Right atrium auricular region (tissue), 2 donors: Measurements from ENCODE around the gene C1orf141. TPM values are rescaled to one million over a fixed set of nuclear protein-coding genes. Genes with fewer than 3 reads are reported as not detected.

Experiments
- DNase-seq: peaks from one replicate; pipeline ENCODE4 v3.0.0-alpha.2; 2019; ENCODE audit warnings: low spot score
- H3K27ac ChIP-seq, 2 donors: fragments of 200-600 bp; sonication (generic); 1 replicate in 1 of 2; 2 replicates in 1 of 2; pipeline ENCODE4 v1.5.1; 2016 to 2019
- H3K27me3 ChIP-seq, 2 donors: fragments of 200-600 bp; sonication (generic); one replicate each; pipeline versions ENCODE4 v1.5.1 to v1.6.0; 2017 to 2019
- H3K36me3 ChIP-seq: fragments of 200-600 bp; sonication (generic); one replicate; pipeline ENCODE4 v1.5.1; 2016
- H3K4me1 ChIP-seq, 2 donors: fragments of 200-600 bp; sonication (generic); one replicate each; pipeline versions ENCODE4 v1.5.1 to v1.6.0; 2017 to 2019
- H3K4me3 ChIP-seq, 2 donors: fragments of 200-600 bp; sonication (generic); 1 replicate in 1 of 2; 2 replicates in 1 of 2; pipeline ENCODE4 v1.5.1; 2017 to 2019; ENCODE audit warnings: mild to moderate bottlenecking in 1 of 2, moderate library complexity in 1 of 2
- H3K9me3 ChIP-seq, 2 donors: fragments of 200-600 bp; sonication (generic); one replicate each; pipeline ENCODE4 v1.5.1; 2019
- total RNA-seq, 2 donors: library from RNA; depleted of rRNA; stranded (reverse); fragments of >200 nt; gene quantifications; one replicate each; pipeline ENCODE4 v1.1.0, GENCODE V29; 2016
- TF ChIP-seq, protein P1 (sequence below), 2 donors: fragments of 200-600 bp; sonication (generic); IDR thresholded peaks; one replicate each; pipeline ENCODE4 v1.5.1; 2019; ENCODE audit warnings: antibody characterized with exemption in 2 of 2

The C1orf141 gene
- total RNA-seq, 2 donors from 2014 or later = not detected

DNA sequence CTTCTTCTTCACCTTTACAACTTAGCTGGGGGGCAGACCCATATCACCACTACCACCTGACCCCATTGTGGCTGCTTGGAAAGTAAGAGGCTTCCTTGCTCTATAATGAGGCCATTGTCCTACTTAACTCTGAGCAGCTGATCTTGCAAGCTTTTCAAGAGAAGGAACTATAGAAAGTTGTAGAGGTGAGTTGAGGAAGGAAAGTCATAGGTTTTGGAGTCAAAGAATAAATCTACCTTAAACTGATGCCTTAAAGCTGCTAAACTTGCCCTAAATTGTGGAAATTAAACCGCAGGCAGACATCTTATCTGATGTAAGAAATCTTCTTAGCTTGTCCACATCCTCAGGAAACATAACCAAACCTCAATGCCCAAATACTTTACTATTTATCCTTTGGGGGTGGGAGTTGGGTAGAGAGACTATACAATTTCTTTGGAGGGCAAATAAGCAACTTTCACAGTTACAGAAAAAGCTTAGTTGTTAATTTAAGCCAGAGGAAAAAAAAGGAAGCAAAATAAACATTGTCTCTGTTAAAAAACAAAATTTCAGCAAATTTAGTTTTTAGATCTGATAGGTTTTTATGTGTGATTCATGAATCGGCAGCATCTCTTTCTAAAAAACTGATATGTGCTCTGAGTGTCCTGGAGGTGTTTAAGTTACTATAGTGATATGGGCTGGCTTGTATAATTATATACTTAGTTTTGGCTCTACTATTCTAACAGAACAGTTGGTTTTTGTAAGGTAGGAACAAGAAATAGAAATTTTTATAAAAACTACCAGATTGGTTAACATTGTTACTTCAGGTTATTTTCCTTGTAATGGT, 36.2 kb upstream of the C1orf141 start:
- H3K27me3 ChIP-seq = no peaks in the 10 kb centered on the region
- no peak overlapping the region for H3K27ac ChIP-seq
- H3K9me3 ChIP-seq = no peaks in the 10 kb centered on the region
- no peaks in the 10 kb centered on the region for H3K36me3 ChIP-seq
- TF ChIP-seq, protein P1, sequence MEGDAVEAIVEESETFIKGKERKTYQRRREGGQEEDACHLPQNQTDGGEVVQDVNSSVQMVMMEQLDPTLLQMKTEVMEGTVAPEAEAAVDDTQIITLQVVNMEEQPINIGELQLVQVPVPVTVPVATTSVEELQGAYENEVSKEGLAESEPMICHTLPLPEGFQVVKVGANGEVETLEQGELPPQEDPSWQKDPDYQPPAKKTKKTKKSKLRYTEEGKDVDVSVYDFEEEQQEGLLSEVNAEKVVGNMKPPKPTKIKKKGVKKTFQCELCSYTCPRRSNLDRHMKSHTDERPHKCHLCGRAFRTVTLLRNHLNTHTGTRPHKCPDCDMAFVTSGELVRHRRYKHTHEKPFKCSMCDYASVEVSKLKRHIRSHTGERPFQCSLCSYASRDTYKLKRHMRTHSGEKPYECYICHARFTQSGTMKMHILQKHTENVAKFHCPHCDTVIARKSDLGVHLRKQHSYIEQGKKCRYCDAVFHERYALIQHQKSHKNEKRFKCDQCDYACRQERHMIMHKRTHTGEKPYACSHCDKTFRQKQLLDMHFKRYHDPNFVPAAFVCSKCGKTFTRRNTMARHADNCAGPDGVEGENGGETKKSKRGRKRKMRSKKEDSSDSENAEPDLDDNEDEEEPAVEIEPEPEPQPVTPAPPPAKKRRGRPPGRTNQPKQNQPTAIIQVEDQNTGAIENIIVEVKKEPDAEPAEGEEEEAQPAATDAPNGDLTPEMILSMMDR (IDR thresholded peaks at IDR 0.05) = no peak
- H3K4me3 ChIP-seq = no peak overlapping the region
- no peak for DNase-seq
- no peaks in the 10 kb centered on the region for H3K4me1 ChIP-seq

- H3K4me1 ChIP-seq = no peaks in the 10 kb centered on the region
- TF ChIP-seq, protein P1 (IDR thresholded peaks at IDR 0.05) = no peak
- H3K9me3 ChIP-seq = no peaks in the 10 kb centered on the region
- H3K36me3 ChIP-seq = no peaks in the 10 kb centered on the region
- H3K27ac ChIP-seq = no peak overlapping the region
- DNase-seq = no peak
- no peaks in the 10 kb centered on the region for H3K27me3 ChIP-seq
- H3K4me3 ChIP-seq = no peak overlapping the region
These were observed 35.2 kb upstream of the C1orf141 start for GRCh38 chr1:67169932-67170331.

GRCh38 chr1:67169496-67169895, 34.7 kb upstream of the C1orf141 start:
- no peak overlapping the region for H3K27ac ChIP-seq
- H3K27me3 ChIP-seq = no peaks in the 10 kb centered on the region
- TF ChIP-seq, protein P1 (IDR thresholded peaks at IDR 0.05) = no peak
- H3K4me3 ChIP-seq = no peak overlapping the region
- H3K4me1 ChIP-seq = no peaks in the 10 kb centered on the region
- no peaks in the 10 kb centered on the region for H3K9me3 ChIP-seq
- H3K36me3 ChIP-seq = no peaks in the 10 kb centered on the region
- DNase-seq = no peak

- no peaks in the 10 kb centered on the region for H3K27me3 ChIP-seq
- TF ChIP-seq, protein P1 (IDR thresholded peaks at IDR 0.05) = no peak
- H3K36me3 ChIP-seq = no peaks in the 10 kb centered on the region
- no peaks in the 10 kb centered on the region for H3K4me1 ChIP-seq
- H3K9me3 ChIP-seq = no peaks in the 10 kb centered on the region
- DNase-seq = no peak
- H3K27ac ChIP-seq = no peak within 1 kb of the TSS
- no peak within 1 kb of the TSS for H3K4me3 ChIP-seq
These were observed 31.4 kb upstream of the C1orf141 start, which contains the start of gene IL23R for GRCh38 chr1:67166196-67166595. IL23R (plus strand) TSS chr1:67166454; CDS start chr1:67168121, 1,667 bp downstream.

- no peak for DNase-seq
- Histone ChIP-seq H3K27me3 (no peaks in the 10 kb centered on the region), H3K36me3 (no peaks in the 10 kb centered on the region), H3K4me3 (no peak overlapping the region), H3K9me3 (no peaks in the 10 kb centered on the region), H3K4me1 (no peaks in the 10 kb centered on the region), H3K27ac (no peak overlapping the region)
- TF ChIP-seq, protein P1 (IDR thresholded peaks at IDR 0.05) = no peak
These were observed 30.8 kb upstream of the C1orf141 start for GRCh38 chr1:67165468-67166041.
